HepG2 (cell line): ENCODE measurements around the gene RBPJ. TPM values are rescaled to one million over a fixed set of nuclear protein-coding genes. Genes with fewer than 3 reads are reported as not detected.
A peak's percentile ranks its signal among the peaks of the same experiment; 100 is the strongest.

Experiments used
- ATF7 ChIP-seq, 2 experiments: fragments of 450-650 bp in 1 of 2; sonication (generic) in 1 of 2; formaldehyde crosslinking in 1 of 2; IDR thresholded peaks; 2 replicates each; pipeline versions ENCODE4 v1.4.0 to v1.6.1; 2016 to 2020; ENCODE audit warnings: antibody characterized with exemption in 1 of 2, mild to moderate bottlenecking in 1 of 2, missing genetic modification reagents in 1 of 2
- GMEB1 ChIP-seq: sonication (generic); formaldehyde crosslinking; IDR thresholded peaks from 2 replicates; pipeline ENCODE4 v1.5.1; 2020; ENCODE audit warnings: missing genetic modification reagents, mild to moderate bottlenecking, borderline replicate concordance
- HDAC6 ChIP-seq: fragments of 200-600 bp; sonication (generic); IDR thresholded peaks from 2 replicates; pipeline ENCODE4 v1.7.0; 2017; ENCODE audit warnings: mild to moderate bottlenecking, antibody characterized with exemption, low read length, low read depth
- IKZF1 ChIP-seq: fragments of 450-650 bp; IDR thresholded peaks from 2 replicates; pipeline ENCODE4 v1.7.1; 2016
- SP5 ChIP-seq: IDR thresholded peaks from 2 replicates; pipeline ENCODE4 v1.6.1; 2016; ENCODE audit warnings: low read depth, borderline replicate concordance
- TARDBP ChIP-seq: sonication (generic); formaldehyde crosslinking; IDR thresholded peaks from 2 replicates; pipeline ENCODE4 v1.8.0; 2022; ENCODE audit warnings: mild to moderate bottlenecking, missing genetic modification reagents
- ZEB1 ChIP-seq: IDR thresholded peaks from 2 replicates; pipeline ENCODE4 v1.6.1; 2012; ENCODE audit warnings: mild to moderate bottlenecking, low read depth, inconsistent platforms; ENCODE audit not compliant: insufficient replicate concordance
- ZNF274 ChIP-seq: sonication (generic); formaldehyde crosslinking; IDR thresholded peaks from 2 replicates; pipeline ENCODE4 v1.5.1; 2020; ENCODE audit warnings: mild to moderate bottlenecking, missing genetic modification reagents
- ZNF501 ChIP-seq: sonication (generic); formaldehyde crosslinking; IDR thresholded peaks from 2 replicates; pipeline ENCODE4 v1.5.1; 2020; ENCODE audit warnings: mild to moderate bottlenecking, moderate library complexity, missing genetic modification reagents
- ZNF614 ChIP-seq: IDR thresholded peaks from 2 replicates; pipeline ENCODE4 v1.6.1; 2018; ENCODE audit warnings: missing biosample characterization, missing genetic modification reagents, inconsistent platforms, borderline replicate concordance
- ZNF615 ChIP-seq: sonication (generic); formaldehyde crosslinking; IDR thresholded peaks from 2 replicates; pipeline ENCODE4 v1.5.0; 2020; ENCODE audit warnings: mild to moderate bottlenecking, missing genetic modification reagents, borderline replicate concordance
- ZNF660 ChIP-seq: sonication (generic); formaldehyde crosslinking; IDR thresholded peaks from 2 replicates; pipeline ENCODE4 v1.5.1; 2020; ENCODE audit warnings: mild to moderate bottlenecking, low read depth, missing genetic modification reagents, borderline replicate concordance
- polyA plus RNA-seq, 8 experiments: library from polyadenylated mRNA; depleted of rRNA in 3 of 8; stranded (reverse) in 7 of 8; unstranded in 1 of 8; fragments of >200 nt; fragmentation: Illumina TruSeq in 4 of 8; extraction: Trizol in 4 of 8; gene quantifications; 2 replicates each; pipeline versions ENCODE4 v1.2.1 to v1.2.3, GENCODE V29; 2011 to 2016; ENCODE audit warnings: low read depth in 4 of 8, missing spikeins in 1 of 8, mixed read lengths in 1 of 8; ENCODE audit not compliant: insufficient read depth in 1 of 8
- total RNA-seq, 5 experiments: library from RNA; depleted of rRNA; stranded (reverse); fragments of >200 nt; fragmentation: Illumina TruSeq; extraction: Trizol; gene quantifications; 2 replicates each; pipeline ENCODE4 v1.2.3, GENCODE V29; 2016; ENCODE audit warnings: low read depth in 1 of 5
- TF ChIP-seq, protein P1 (sequence below): sonication (generic); formaldehyde crosslinking; IDR thresholded peaks from 2 replicates; pipeline ENCODE4 v1.4.0; 2020; ENCODE audit warnings: missing genetic modification reagents
- TF ChIP-seq, protein P2 (sequence below): sonication (generic); formaldehyde crosslinking; IDR thresholded peaks from 2 replicates; pipeline ENCODE4 v1.4.0; 2020; ENCODE audit warnings: missing genetic modification reagents

The RBPJ gene
- total and polyA plus RNA-seq, 2 of the 13 experiments (the other 11 are each of a cell fraction or from before 2014, with no cell fraction given) = 25.9 to 33.2 TPM

GRCh38 chr4:26319467-26319948 lies 1.3 kb upstream of the RBPJ start (continued):
- TF ChIP-seq, protein P1, sequence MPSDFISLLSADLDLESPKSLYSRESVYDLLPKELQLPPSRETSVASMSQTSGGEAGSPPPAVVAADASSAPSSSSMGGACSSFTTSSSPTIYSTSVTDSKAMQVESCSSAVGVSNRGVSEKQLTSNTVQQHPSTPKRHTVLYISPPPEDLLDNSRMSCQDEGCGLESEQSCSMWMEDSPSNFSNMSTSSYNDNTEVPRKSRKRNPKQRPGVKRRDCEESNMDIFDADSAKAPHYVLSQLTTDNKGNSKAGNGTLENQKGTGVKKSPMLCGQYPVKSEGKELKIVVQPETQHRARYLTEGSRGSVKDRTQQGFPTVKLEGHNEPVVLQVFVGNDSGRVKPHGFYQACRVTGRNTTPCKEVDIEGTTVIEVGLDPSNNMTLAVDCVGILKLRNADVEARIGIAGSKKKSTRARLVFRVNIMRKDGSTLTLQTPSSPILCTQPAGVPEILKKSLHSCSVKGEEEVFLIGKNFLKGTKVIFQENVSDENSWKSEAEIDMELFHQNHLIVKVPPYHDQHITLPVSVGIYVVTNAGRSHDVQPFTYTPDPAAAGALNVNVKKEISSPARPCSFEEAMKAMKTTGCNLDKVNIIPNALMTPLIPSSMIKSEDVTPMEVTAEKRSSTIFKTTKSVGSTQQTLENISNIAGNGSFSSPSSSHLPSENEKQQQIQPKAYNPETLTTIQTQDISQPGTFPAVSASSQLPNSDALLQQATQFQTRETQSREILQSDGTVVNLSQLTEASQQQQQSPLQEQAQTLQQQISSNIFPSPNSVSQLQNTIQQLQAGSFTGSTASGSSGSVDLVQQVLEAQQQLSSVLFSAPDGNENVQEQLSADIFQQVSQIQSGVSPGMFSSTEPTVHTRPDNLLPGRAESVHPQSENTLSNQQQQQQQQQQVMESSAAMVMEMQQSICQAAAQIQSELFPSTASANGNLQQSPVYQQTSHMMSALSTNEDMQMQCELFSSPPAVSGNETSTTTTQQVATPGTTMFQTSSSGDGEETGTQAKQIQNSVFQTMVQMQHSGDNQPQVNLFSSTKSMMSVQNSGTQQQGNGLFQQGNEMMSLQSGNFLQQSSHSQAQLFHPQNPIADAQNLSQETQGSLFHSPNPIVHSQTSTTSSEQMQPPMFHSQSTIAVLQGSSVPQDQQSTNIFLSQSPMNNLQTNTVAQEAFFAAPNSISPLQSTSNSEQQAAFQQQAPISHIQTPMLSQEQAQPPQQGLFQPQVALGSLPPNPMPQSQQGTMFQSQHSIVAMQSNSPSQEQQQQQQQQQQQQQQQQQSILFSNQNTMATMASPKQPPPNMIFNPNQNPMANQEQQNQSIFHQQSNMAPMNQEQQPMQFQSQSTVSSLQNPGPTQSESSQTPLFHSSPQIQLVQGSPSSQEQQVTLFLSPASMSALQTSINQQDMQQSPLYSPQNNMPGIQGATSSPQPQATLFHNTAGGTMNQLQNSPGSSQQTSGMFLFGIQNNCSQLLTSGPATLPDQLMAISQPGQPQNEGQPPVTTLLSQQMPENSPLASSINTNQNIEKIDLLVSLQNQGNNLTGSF = no peak
- TF ChIP-seq ZNF615 (CRISPR knock-in tag) = no peak
- TF ChIP-seq SP5 (CRISPR knock-in tag) = no peak; the same call in 1 of the 2 replicates
- TF ChIP-seq ATF7 (IDR thresholded peaks at IDR 0.05) = no peak
- TF ChIP-seq ATF7 (CRISPR knock-in tag; IDR thresholded peaks at IDR 0.05) = no peak
- 0 out of 2 replicates have a peak, but pooled peaks have one; percentile 4 for TF ChIP-seq GMEB1
- TF ChIP-seq IKZF1 = no peak
- no peak for TF ChIP-seq ZNF274 (CRISPR knock-in tag)
- TF ChIP-seq ZNF660 (CRISPR knock-in tag) = no peak
- no peak for TF ChIP-seq ZEB1
- TF ChIP-seq ZNF501 (CRISPR knock-in tag) = no peak
- TF ChIP-seq HDAC6 = no peak
- TF ChIP-seq TARDBP = peak; percentile 40; the same call in 1 of the 2 replicates
- TF ChIP-seq ZNF614 (CRISPR knock-in tag) = no peak
- TF ChIP-seq, protein P2, sequence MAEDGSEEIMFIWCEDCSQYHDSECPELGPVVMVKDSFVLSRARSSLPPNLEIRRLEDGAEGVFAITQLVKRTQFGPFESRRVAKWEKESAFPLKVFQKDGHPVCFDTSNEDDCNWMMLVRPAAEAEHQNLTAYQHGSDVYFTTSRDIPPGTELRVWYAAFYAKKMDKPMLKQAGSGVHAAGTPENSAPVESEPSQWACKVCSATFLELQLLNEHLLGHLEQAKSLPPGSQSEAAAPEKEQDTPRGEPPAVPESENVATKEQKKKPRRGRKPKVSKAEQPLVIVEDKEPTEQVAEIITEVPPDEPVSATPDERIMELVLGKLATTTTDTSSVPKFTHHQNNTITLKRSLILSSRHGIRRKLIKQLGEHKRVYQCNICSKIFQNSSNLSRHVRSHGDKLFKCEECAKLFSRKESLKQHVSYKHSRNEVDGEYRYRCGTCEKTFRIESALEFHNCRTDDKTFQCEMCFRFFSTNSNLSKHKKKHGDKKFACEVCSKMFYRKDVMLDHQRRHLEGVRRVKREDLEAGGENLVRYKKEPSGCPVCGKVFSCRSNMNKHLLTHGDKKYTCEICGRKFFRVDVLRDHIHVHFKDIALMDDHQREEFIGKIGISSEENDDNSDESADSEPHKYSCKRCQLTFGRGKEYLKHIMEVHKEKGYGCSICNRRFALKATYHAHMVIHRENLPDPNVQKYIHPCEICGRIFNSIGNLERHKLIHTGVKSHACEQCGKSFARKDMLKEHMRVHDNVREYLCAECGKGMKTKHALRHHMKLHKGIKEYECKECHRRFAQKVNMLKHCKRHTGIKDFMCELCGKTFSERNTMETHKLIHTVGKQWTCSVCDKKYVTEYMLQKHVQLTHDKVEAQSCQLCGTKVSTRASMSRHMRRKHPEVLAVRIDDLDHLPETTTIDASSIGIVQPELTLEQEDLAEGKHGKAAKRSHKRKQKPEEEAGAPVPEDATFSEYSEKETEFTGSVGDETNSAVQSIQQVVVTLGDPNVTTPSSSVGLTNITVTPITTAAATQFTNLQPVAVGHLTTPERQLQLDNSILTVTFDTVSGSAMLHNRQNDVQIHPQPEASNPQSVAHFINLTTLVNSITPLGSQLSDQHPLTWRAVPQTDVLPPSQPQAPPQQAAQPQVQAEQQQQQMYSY = peak; percentile 99
